ENCODE data around the gene NEURL4. TPM values are rescaled to one million over a fixed set of nuclear protein-coding genes. Genes with fewer than 3 reads are reported as not detected.
A peak's percentile ranks its signal among the peaks of the same experiment; 100 is the strongest.

Gene NEURL4
- total and polyA plus RNA-seq, 4 donors: 0.76 to 14.2 (median 7.3) TPM

GRCh38 chr17:7313890-7314718 lies 15.0 kb downstream of the NEURL4 start:
- H3K9me3 ChIP-seq (ENCODE audit: control insufficient read depth in 4 of 4, low read length in 3 of 4): no peaks in the 10 kb centered on the region
- no peak for TF ChIP-seq HNF4A (conservative IDR thresholded peaks at IDR 0.05)
- peaks cover 24 to 61% (median 49%) of the 10 kb centered on the region in 4 donors for H3K36me3 ChIP-seq (ENCODE audit: control insufficient read depth in 4 of 4, insufficient read depth in 3 of 4, low read depth in 1 of 4, low read length in 3 of 4)
- H3K9ac ChIP-seq (ENCODE audit: low read depth in 1 of 2, low read length in 2 of 2): peak overlapping the region in 1 of 2 donors; percentile 68
- no peaks in the 10 kb centered on the region for H3K27me3 ChIP-seq (ENCODE audit: control insufficient read depth in 4 of 4, insufficient read depth in 4 of 4, low read length in 3 of 4)
- peak overlapping the region; percentile 78 to 84 for H3K27ac ChIP-seq (ENCODE audit: low read depth in 1 of 2, low read length in 2 of 2)
- peak overlapping the region; percentile 66 to 88 (median 76) for H3K4me3 ChIP-seq (ENCODE audit: low read depth in 1 of 3, low read length in 3 of 3)
- 55% methylated on average over 9 of the region's 9 CpGs for WGBS
- no peak for DNase-seq (ENCODE audit: low spot score)
- peaks cover 12 to 54% (median 37%) of the 10 kb centered on the region in 4 donors for H3K4me1 ChIP-seq (ENCODE audit: control insufficient read depth in 4 of 4, insufficient read depth in 4 of 4, low read length in 3 of 4)

GRCh38 chr17:7313088-7313889 lies 15.8 kb downstream of the NEURL4 start:
- H3K4me3 ChIP-seq (ENCODE audit: low read depth in 1 of 3, low read length in 3 of 3): no peak overlapping the region

GRCh38 chr17:7312432-7313087 lies 16.6 kb downstream of the NEURL4 start:
- H3K9ac ChIP-seq (ENCODE audit: low read depth in 1 of 2, low read length in 2 of 2): no peak overlapping the region
- H3K27ac ChIP-seq (ENCODE audit: low read depth in 1 of 2, low read length in 2 of 2): no peak overlapping the region
- H3K9me3 ChIP-seq (ENCODE audit: control insufficient read depth in 4 of 4, low read length in 3 of 4): no peaks in the 10 kb centered on the region
- no peak for TF ChIP-seq GABPA (IDR thresholded peaks at IDR 0.05 in 1 of 2, conservative IDR thresholded peaks at IDR 0.05 in 1 of 2)
- TF ChIP-seq, protein P1, sequence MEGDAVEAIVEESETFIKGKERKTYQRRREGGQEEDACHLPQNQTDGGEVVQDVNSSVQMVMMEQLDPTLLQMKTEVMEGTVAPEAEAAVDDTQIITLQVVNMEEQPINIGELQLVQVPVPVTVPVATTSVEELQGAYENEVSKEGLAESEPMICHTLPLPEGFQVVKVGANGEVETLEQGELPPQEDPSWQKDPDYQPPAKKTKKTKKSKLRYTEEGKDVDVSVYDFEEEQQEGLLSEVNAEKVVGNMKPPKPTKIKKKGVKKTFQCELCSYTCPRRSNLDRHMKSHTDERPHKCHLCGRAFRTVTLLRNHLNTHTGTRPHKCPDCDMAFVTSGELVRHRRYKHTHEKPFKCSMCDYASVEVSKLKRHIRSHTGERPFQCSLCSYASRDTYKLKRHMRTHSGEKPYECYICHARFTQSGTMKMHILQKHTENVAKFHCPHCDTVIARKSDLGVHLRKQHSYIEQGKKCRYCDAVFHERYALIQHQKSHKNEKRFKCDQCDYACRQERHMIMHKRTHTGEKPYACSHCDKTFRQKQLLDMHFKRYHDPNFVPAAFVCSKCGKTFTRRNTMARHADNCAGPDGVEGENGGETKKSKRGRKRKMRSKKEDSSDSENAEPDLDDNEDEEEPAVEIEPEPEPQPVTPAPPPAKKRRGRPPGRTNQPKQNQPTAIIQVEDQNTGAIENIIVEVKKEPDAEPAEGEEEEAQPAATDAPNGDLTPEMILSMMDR (IDR thresholded peaks at IDR 0.05; ENCODE audit: low read depth, low read length, missing input control): no peak
- TF ChIP-seq JUND (IDR thresholded peaks at IDR 0.05): no peak
- TF ChIP-seq, protein P2, sequence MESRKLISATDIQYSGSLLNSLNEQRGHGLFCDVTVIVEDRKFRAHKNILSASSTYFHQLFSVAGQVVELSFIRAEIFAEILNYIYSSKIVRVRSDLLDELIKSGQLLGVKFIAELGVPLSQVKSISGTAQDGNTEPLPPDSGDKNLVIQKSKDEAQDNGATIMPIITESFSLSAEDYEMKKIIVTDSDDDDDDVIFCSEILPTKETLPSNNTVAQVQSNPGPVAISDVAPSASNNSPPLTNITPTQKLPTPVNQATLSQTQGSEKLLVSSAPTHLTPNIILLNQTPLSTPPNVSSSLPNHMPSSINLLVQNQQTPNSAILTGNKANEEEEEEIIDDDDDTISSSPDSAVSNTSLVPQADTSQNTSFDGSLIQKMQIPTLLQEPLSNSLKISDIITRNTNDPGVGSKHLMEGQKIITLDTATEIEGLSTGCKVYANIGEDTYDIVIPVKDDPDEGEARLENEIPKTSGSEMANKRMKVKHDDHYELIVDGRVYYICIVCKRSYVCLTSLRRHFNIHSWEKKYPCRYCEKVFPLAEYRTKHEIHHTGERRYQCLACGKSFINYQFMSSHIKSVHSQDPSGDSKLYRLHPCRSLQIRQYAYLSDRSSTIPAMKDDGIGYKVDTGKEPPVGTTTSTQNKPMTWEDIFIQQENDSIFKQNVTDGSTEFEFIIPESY (IDR thresholded peaks at IDR 0.05): no peak
- TF ChIP-seq SP1 (IDR thresholded peaks at IDR 0.05): no peak
- TF ChIP-seq FOXA1 (IDR thresholded peaks at IDR 0.05): no peak
- no peak for TF ChIP-seq RAD21 (IDR thresholded peaks at IDR 0.05)
- TF ChIP-seq MAX (IDR thresholded peaks at IDR 0.05): no peak
- no peak for TF ChIP-seq NR2F2 (IDR thresholded peaks at IDR 0.05)
- TF ChIP-seq YY1 (IDR thresholded peaks at IDR 0.05): no peak
- no peak for DNase-seq (ENCODE audit: low spot score)
- no peak overlapping the region for H3K4me3 ChIP-seq (ENCODE audit: low read depth in 1 of 3, low read length in 3 of 3)
- WGBS: 84% methylated on average over 7 of the region's 7 CpGs
- peaks cover 16 to 45% (median 37%) of the 10 kb centered on the region in 4 donors for H3K36me3 ChIP-seq (ENCODE audit: control insufficient read depth in 4 of 4, insufficient read depth in 3 of 4, low read depth in 1 of 4, low read length in 3 of 4)
- peaks cover 14 to 59% (median 42%) of the 10 kb centered on the region in 4 donors for H3K4me1 ChIP-seq (ENCODE audit: control insufficient read depth in 4 of 4, insufficient read depth in 4 of 4, low read length in 3 of 4)
- no peaks in the 10 kb centered on the region for H3K27me3 ChIP-seq (ENCODE audit: control insufficient read depth in 4 of 4, insufficient read depth in 4 of 4, low read length in 3 of 4)

More at GRCh38 chr17:7313088-7313889, 15.8 kb downstream of the NEURL4 start:
- no peaks in the 10 kb centered on the region for H3K9me3 ChIP-seq (ENCODE audit: control insufficient read depth in 4 of 4, low read length in 3 of 4)
- no peaks in the 10 kb centered on the region for H3K27me3 ChIP-seq (ENCODE audit: control insufficient read depth in 4 of 4, insufficient read depth in 4 of 4, low read length in 3 of 4)
- no peak for DNase-seq (ENCODE audit: low spot score)
- no peak overlapping the region for H3K9ac ChIP-seq (ENCODE audit: low read depth in 1 of 2, low read length in 2 of 2)
- H3K36me3 ChIP-seq (ENCODE audit: control insufficient read depth in 4 of 4, insufficient read depth in 3 of 4, low read depth in 1 of 4, low read length in 3 of 4): peaks cover 17 to 53% (median 43%) of the 10 kb centered on the region in 4 donors
- 95% methylated on average over 7 of the region's 7 CpGs for WGBS
- TF ChIP-seq JUND (IDR thresholded peaks at IDR 0.05): no peak
- no peak overlapping the region for H3K27ac ChIP-seq (ENCODE audit: low read depth in 1 of 2, low read length in 2 of 2)
- H3K4me1 ChIP-seq (ENCODE audit: control insufficient read depth in 4 of 4, insufficient read depth in 4 of 4, low read length in 3 of 4): peaks cover 14 to 59% (median 42%) of the 10 kb centered on the region in 4 donors

Data from liver (tissue), 9 donors.